ENCODE results near the gene MSH3.

GRCh38 chr5:80780761-80781285 is 126.4 kb downstream of the MSH3 start:
- no peak for TF ChIP-seq CTCF (IDR thresholded peaks at IDR 0.05)
- no peak for TF ChIP-seq POLR2AphosphoS5 (IDR thresholded peaks at IDR 0.05)
- no peak for TF ChIP-seq POLR2A (IDR thresholded peaks at IDR 0.05)

All from prostate gland (tissue), 2 donors.